HG03097 (cell line): ENCODE data around the gene ALOX5.
A peak's percentile ranks its signal among the peaks of the same experiment; 100 is the strongest.
"Not testable (repeated sequence)": the region's sequence is repeated elsewhere in the genome, so short reads cannot be mapped to it uniquely, and the experiment has no call there.

Experiments
- ATAC-seq: cut with Tn5 transposase; IDR thresholded peaks from one replicate; pipeline ENCODE4 v1.9.1; 2021; ENCODE audit not compliant: unreplicated experiment, low FRiP score

ALOX5 gene

GRCh38 chr10:45403151-45403550 lies 29.1 kb downstream of the ALOX5 start:
- no peak for ATAC-seq

GRCh38 chr10:45404087-45404769 lies 30.2 kb downstream of the ALOX5 start:
- ATAC-seq: no peak

DNA sequence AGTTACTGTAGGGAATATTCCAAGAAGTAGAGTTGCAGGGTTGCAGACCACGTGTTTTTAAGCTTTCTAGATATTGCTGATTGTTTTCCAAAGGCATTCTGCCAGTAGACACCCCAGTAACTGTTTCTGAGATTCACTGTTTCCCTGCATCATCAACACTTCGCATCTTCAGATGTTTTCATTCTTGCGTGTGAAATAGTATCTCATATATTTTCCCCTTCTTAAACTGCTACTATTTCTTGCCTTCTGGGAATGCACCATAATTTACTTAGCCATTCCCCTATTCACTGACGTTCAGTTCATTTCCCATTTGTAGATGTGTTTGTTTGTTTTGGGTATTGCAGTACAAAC lies 30.7 kb downstream of the ALOX5 start:
- ATAC-seq: no peak

GRCh38 chr10:45407542-45407941 lies 33.5 kb downstream of the ALOX5 start:
- no peak for ATAC-seq

GRCh38 chr10:45408421-45409319 lies 34.7 kb downstream of the ALOX5 start:
- no peak for ATAC-seq

- not testable (repeated sequence) for ATAC-seq
These were observed 35.3 kb downstream of the ALOX5 start for GRCh38 chr10:45409347-45409746.

DNA sequence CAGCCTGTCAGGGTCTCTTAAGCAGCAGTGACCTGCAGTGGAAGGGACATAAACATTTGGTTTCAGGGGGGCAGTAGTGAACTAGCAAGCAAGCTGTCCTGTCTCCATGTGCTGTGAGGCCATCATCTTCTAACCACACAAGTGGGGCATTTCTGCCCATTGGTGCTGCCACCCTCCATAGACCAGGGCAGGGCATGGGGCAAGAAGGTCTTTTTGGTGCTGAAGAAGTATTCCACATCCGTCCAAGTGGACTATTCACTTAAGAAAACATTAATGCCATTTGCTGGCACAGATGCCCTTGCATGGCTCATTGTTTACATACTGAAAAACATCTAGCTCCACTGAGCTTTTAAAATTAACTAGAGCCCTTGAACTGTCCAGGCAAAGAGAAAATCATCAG lies 35.8 kb downstream of the ALOX5 start:
- ATAC-seq: no peak

DNA sequence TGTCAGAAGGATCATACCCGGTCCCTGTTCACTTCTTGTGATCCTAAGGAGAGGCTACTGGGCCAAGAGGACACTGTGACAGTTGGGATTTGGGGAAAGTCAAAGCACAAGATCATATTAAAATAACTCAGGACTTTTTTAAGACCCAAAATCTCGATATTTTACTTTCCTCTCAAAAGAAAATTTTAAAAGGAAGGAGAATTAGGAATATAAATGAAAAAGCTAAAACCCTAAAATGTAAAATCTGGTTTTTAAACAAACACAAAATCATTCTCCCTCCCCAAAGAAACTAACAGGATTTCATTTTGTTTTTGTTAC lies 36.4 kb downstream of the ALOX5 start:
- ATAC-seq: no peak

DNA sequence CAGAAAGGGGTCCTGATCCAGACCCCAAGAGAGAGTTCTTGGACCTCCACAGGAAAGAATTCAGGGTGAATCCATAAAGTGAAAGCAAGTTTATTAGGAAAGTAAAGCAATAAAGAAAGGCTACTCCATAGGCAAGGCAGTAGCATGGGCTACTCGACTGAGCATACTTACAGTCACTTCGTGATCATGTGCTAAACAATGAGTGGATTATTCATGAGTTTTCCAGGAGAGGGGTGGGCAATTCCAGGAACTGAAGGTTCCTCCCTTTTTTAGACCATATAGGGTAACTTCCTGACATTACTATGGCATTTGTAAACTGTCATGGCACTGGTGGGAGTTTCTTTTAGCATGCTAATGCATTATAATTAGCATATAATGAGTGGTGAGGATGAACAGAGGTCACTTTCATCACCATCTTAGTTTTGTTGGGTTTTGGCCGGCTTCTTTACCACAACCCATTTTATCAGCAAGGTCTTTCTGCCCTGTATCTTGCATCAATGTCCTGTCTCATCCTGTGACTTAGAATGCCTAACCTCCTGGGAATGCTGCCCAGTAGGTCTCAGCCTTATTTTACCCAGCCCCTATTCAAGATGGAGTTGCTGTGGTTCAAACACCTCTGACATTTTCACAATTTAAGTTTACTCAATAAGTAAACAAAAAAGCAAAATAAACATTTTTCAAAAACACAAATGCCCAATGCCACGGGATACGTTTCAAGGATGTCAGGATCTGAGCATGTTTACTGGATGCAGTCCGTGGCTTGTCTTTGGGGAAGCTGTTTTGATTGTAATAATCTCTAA lies 37.0 kb downstream of the ALOX5 start:
- no peak for ATAC-seq

DNA sequence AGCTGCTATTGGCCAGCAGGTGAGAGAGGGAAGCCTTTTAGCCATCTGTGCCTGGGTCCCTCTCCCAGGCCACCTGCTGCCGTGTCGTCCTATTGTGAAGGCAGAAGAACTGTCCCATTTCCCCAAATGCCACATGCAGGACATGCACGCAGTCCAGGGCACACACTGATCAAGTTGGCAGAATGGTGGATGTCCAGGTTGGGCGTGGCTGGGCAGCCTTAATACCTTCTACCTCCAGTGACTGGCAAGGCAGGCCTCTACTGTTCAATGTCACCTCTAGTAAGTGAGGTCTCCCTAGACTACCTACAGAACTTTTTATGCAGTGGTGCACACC lies 37.6 kb downstream of the ALOX5 start:
- ATAC-seq: no peak

DNA sequence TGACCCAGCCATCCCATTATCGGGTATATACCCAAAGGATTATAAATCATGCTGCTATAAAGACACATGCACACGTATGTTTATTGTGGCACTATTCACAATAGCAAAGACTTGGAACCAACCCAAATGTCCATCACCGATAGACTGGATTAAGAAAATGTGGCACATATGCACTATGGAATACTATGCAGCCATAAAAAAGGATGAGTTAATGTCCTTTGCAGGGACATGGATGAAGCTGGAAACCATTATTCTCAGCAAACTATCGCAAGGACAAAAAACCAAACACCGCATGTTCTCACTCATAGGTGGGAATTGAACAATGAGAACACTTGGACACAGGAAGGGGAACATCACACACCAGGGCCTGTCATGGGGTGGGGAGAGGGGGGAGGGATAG lies 41.0 kb downstream of the ALOX5 start:
- ATAC-seq: not testable (repeated sequence)

DNA sequence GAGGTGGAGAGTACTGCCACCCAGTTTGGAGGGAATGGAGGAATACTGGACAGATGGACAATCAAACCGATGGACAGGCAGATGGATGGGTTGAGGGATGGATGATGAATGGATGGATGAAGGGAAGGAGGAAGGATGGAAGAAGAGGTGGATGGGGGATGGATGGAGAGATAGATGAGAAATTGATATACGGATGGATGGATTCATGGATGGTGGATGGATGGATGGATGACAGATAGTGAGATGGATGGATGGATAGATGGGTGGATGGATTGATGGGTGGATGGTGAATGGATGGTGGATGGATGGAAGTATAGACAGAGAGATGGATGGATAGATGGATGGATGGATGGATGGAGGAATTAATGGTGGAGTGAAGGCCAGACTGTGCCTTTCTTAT lies 42.6 kb downstream of the ALOX5 start:
- no peak for ATAC-seq

DNA sequence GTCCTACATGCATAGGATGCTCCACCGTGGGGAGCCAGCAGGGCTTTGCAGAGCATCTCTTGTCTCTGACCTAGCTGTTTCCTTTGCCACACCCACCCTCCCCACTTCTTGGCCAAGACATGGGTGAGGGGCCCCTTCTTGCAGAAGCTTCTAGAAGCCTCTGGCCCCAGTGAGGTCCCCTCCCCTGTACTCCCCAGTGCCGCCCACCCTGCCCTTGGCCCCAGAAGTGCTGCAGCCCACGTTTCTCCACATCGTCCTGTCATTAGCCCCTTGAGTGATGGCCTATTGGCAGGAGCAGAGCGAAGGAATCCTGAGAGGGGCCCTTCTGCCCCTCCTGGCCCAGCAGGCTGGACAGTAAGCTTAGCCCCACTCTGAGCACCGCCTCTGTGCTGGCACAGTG lies 43.7 kb downstream of the ALOX5 start:
- ATAC-seq: no peak

GRCh38 chr10:45418417-45418848 lies 44.4 kb downstream of the ALOX5 start:
- ATAC-seq: no peak

DNA sequence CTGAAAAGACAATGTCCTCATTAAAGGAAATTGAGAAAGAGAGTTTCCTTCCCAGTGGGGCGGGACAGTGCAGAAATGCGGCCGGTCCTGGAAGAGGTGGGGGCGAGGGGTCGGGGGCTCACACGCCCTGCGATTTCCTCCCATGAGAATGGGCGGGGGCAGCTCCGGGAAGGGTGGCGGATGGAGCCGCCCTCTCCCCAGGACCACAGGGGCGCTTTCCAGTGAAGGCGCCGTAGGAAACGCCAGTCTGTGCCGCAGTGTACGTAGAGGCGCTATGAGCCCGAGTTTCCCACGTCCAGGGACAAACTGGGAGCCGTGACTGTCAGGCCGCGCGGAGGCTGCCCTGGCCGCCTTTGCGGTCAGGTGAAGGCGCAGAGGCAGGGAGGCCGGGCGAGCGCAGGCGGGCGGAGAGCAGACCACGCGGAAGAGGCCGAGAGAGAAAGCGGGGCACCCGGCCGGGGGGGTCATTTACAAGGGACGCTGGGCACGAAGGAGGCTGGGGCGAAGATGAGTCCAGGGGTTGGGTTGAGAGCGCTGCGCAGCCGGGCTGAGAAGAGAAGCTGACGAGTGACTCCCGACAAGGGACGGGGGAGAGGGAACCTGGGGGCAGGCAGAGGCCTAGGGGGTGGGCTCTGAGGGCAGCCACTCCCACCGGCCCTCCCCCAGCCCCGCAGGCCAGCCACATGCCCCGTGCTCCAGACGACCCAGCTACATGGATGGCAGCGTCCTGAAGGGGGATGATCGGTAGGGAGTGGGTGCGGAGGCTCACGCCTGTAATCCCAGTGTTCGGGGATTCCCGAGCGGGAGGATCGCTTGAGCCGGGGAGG lies 45.0 kb downstream of the ALOX5 start:
- peak; percentile 40 for ATAC-seq

GRCh38 chr10:45419676-45420025 lies 45.6 kb downstream of the ALOX5 start:
- no peak for ATAC-seq

DNA sequence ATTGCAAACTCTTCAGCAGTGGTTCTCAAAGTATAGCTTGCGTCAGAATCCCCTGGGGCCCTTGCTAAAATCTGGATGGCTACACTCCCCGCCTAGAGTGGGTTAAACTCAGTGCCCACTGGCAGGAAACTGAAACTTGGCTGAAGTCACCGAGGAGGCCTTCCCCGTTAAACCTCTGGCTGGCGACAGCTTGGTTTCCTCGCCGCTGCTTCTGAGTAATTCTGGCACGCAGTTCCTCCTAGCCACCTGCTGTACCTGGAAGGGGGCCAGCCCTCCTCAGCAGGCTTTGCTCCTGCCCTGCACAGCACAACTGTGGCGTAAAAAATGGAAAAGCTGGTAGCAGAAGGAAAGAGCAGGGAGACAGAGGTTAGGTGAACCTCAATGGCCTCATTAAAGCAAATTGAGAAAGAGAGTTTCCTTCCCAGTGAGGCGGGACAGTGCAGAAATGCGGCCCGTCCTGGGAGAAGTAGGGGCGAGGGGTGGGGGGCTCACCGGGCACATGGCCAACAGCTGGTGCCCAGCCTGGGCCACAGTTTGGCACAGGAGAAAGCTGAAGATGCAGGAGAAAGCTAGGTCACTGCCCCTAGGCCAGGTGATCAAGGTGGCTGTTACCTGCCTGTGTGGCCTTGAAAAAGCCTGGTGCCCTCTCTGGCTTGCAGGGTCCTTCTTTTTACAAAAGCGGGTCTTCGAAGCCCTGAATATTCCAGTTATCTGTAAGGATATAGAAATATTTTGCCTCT lies 46.6 kb downstream of the ALOX5 start:
- peak; percentile 66 for ATAC-seq

DNA sequence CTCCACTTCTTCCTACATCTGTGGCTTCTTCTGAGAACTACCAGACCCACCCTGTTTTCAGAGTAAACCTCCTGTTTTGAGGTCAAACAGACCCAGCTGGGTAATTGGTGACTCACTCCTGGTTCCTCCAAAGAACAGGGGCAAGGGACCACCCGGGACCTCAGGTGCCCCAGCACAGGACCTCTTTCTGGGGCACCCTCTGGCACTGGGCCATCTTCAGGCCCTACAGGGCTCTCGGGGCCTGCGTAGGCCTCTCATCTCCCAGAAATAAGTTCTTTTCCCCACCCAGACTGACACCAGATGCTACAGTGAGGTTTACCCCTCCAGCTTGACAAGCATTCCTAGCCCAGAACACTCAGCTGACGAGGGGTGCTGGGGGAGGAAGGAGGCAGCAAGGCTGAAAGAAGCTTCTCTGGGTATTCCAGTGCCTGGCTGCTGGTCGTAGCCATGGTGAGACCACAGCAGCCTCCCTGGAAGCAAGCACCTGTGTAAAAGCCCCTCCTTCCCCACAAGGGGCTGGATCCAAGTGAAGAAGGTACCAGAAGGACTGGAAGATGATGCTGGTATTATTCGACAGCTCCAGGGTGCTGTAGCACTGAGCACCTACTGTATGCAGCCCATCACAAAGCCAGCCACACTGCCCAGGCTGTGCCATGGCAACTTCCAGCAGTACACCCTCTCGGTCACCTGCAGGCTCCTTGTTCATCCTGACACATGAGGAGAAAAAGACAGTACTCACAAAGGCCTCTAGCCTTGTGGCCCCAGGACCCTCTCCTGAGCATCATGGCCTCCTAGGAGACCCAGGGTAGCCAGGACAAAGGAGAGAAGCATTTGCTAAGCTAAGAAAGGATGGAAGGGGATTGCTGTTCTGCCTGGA lies 47.4 kb downstream of the ALOX5 start:
- no peak for ATAC-seq

DNA sequence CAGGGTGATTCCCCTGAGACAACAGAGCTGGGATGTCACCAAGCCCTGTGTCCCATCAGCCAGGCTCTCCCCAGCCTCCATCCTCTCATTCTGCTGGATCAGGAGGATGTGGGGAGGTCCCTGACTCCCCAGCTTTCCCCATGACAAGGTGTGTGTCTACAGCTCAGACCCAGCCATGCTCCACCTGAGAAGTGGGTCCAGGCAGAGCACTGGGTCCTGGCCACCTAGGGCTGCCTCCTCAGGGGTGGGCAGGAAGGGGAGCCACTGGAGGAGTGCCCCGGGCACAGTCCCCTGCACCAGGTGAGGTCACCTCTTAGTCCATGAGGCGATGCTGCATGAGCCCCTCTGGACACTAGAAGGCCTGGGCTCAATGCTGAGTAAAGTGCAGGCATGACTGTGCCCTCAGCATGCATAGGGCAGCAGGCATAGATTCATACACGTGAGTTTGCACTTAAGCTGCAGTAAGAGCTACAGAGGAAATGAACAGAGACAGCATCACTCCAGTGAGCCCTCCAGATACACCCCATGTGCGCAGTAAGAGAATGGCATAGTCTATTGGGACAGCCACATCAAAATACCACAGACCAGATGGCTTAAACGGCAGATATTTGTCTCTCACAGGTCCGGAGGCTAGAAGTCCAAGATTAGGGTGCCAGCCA lies 48.3 kb downstream of the ALOX5 start:
- no peak for ATAC-seq
